HG03354 (cell line): Measurements from ENCODE around the gene FMNL1.

ENCODE experiments used
- ATAC-seq: cut with Tn5 transposase; IDR thresholded peaks from one replicate; pipeline ENCODE4 v1.9.1; 2021; ENCODE audit warnings: mild to moderate bottlenecking; ENCODE audit not compliant: unreplicated experiment, poor library complexity, severe bottlenecking

Gene FMNL1

DNA sequence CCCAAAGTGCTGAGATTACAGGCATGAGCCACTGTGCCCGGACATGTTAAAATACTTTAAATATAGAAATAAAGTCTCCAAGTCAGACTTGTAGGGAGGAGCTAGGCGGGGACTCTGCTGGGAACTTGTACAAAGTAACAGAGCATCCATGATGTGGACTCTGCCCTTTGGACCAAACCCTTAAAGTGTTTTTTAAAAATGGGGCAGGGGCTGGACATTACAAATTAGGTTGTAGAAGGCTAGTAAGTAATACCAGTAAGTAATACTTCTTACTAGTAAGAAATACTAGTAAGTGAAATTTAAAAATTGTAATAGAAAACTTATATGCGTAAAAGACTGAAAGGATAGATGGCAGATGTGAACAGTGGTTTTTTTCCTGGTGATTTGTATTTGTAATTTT, 49.9 kb downstream of the FMNL1 start:
- ATAC-seq: no peak

DNA sequence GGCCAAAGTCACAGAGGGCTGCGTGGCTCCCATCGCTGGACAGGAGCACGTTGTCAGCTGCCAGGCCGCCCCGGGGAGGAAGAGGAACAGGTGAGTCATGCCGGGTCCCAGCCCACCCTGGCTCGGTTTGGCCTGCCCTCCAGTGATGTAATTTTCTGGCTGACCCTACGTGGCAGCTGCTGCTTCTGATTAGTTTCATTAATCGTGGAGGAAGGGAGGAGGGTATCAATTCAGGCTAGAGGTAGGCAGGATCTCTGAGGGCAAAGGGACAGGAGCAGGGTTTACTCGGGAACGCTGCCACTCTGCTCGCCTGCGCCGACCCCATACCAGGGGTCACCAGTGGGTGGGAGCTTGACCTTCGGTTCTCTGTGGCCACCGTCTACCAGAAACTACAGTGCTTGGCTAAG, 51.9 kb downstream of the FMNL1 start:
- no peak for ATAC-seq

DNA sequence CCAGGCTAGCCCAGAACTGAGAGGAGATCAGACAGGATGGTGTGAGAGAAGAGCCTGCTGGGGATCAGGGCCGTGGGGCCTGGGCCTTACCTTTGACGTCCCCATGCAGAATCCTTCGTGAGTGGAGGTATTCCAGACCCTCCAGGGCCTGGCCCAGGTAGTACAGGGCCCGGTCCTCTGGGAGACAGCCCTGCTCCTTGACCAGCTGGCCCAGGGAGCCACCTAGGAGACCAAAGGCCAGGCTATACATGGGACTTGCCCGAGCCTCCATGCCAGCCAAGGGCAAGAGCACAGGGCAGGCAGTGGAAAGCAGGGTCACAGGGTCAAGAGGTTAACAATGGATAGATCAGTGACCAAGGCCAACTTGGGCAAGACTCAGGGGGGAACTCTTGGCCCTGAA, 52.3 kb downstream of the FMNL1 start:
- no peak for ATAC-seq

DNA sequence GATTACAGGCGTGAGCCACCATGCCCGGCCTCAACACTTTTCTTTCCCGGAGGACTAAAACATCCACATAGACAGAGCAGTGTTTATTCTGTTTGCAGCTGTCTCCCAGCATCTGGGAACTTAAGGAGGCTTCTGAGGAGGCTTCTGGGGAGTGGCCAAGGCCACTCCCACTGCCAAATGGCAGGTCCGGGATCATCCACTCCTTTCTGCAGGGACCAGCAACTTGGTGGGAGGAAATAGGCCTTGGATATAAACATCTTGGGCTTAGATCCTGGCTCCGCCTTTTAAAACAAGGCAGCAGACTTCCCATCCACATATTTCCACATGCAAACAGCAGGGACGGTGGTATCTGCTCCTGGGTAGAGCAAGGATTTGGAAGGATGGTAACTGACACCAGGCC, 54.3 kb downstream of the FMNL1 start:
- ATAC-seq: no peak

DNA sequence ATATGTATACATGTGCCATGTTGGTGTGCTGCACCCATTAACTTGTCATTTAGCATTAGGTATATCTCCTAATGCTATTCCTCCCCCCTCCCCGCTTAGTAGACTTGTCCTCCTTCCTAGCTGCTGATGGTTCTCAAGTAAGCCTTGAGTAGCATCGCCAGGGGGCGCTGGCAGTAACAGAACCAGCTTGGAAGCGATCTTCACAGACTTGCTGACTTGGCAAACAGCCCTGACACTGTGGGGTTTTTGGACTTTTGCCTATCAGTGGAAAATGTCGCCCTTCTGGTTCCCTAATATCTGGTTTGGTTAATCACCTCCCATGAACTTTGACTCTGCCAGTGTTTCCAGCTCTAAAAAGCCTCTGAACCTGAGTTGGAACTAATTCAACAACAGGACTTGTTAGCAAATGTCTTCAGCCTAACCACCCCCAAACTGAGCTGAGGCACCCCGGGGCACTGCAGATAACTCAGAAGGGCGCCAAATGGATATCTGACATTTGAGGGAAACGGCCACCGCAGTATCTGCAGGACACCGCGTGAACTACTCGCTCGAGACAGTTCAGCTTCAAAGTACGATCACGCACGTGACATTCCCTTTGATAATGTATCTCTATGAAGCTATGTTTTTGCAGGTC, 55.6 kb downstream of the FMNL1 start:
- no peak for ATAC-seq

DNA sequence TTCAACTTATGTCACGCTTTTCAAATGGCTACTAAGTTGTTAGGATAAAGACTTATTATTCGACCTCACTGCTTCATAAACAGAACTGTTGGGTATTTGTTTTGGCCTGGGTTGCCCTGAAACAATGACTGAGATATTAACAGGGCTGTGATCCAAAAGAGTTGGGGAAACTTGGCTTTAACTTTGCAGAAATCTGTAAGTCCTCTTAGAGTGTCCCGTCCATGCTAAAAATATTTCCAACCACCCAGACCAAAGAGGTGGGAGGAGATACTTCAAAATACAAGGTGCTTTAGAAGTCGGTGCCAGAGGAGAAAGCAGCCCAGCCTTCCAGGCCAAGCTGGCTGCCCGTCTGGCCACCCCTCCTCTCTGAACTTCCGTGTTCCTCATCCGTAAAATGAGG, 56.3 kb downstream of the FMNL1 start:
- no peak for ATAC-seq

DNA sequence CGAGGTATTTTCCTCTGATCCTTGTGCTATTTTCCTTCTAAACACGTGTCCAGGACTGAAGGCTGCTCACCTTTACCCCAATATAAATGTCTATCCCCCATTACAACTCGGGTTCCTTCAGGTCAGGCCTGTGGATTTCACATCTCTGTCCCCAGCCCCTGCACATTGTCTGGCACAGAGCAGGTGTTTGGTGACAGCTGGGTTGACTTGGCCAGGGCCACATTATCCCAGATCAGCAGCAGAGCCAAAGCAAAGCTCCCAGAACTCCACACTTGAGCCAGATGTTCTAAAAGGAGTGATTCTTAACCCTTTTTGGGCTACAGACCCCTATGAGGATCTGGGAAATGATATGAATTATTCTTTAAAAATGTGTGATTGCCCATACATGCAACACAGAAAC, 58.2 kb downstream of the FMNL1 start:
- ATAC-seq: no peak

DNA sequence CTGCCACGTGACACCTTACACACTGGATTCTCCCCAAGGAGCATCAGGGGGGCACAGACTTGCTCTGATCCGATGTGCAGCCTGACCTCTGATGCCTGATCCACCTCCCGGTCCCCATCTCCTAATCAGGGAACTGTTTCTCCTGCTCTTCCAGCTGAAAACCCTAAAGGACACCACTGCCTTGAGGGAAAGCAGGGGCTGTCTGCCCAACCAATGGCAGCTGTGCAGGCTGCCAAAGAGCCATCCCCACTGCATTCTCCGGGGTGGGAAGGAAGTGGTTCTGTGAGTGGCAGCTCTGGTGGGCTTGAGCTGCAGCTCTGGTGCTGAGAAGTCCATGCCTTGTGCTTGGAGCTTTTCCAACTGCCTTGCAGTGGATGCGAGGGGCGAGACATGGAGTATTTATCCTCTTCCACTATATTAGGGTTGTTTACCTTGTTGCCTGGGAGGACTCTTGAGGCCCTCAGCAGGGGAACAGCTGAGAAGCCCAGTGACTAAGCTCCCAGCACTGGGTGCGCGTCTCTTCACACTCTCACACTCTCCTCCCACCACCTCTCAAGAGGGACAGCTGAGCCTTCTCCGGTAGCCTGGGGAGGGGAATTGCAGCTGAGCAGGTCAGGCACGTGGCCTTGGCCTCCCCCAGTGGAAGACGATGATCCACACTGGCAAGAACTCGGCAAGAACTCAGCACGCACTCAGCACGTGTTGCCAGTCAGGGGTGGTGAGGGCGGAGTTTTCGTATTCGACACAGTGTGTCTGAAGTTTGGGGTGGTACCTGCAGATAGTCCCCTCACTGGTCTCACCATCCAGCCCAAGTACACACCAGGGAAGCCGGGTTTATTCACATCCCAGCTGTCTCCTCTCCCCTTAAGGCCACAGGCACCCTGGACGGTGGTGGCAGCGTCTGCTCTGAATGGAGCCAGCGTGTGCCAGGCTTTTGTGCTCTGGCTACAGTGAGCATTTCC, 61.3 kb downstream of the FMNL1 start:
- ATAC-seq: no peak

DNA sequence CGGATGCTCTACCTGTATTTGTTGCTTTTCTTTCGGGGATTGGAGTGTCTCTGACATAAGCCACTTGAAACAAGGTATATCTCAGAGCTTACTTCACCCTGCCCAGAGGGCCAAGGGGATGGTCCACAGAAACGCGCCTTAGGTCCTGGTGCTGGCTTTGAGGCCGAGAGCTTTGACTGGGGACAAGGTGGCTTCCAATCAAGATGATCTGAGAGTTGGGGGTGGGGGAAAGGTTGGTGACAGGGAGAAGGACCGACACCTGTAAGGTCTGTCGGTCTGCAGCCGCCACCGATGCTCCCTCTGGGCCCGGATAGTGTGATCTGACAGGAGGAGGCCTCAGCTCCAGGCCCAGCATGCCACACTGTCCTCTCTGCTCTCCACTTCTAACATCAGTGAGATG, 62.0 kb downstream of the FMNL1 start:
- ATAC-seq: no peak

DNA sequence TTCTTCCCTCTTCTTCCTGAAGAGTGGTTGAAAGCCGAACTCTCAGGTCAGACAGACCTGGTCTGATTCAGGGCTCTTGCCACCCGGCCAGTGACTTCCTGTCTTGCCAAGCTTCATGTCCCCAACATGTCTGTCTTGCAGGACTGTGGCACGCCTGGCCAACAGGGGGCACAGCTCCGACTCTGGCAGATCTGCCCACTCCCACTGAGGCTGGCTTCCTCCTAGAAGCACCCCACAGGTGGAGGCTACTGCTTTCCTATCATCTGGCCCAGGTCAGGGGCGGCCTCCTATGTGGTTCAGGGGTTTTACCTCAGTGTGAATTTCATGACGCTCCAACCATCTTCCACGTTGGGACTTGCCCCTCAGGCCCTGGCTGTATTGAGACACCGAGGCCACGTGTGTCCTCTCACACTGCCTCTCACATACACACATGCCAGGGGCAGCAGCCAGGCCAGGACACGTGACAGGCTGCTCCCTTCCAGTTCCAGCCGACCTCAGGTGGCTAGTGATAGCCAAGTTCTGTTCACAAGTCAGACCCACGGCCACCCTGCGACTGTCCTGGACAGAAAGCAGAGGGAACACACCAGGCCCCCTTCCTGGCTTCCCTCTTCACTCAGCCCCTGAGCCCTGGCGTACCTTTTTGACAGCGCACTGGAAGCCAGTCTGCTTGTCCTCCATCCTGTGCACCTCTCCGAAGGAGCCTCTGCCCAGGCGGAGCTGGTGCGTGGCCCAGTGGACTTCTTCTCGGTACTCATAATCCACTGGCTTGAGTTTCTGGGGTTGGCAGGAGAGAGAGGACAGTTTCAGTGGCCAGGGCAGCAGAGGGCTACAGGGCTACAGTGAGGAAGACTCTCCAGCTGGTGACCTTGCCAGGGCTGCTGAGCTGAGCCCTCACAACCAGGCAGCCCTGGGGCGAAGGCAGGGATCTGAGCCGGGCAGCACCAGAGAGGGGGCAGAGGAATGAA, 62.8 kb downstream of the FMNL1 start:
- ATAC-seq: no peak

DNA sequence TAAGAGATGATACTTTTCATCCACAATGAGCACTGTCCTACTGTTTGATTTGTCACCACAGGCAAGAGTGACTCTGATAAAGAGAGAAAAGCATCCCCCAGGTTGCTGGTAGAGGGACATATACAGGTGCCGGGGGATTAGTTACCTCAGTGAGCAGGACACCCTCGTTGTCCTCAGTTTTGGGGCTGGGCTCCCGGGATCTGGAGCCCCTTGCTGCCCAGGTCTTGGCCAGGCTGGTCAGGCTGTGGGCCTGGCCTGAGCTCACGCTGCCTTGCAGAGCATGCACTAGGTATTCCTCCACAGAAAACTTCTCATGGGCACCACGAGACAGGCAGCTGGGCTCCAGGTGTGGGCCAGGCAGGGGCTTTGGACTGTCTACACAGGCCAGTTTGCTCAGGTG, 64.6 kb downstream of the FMNL1 start:
- no peak for ATAC-seq

DNA sequence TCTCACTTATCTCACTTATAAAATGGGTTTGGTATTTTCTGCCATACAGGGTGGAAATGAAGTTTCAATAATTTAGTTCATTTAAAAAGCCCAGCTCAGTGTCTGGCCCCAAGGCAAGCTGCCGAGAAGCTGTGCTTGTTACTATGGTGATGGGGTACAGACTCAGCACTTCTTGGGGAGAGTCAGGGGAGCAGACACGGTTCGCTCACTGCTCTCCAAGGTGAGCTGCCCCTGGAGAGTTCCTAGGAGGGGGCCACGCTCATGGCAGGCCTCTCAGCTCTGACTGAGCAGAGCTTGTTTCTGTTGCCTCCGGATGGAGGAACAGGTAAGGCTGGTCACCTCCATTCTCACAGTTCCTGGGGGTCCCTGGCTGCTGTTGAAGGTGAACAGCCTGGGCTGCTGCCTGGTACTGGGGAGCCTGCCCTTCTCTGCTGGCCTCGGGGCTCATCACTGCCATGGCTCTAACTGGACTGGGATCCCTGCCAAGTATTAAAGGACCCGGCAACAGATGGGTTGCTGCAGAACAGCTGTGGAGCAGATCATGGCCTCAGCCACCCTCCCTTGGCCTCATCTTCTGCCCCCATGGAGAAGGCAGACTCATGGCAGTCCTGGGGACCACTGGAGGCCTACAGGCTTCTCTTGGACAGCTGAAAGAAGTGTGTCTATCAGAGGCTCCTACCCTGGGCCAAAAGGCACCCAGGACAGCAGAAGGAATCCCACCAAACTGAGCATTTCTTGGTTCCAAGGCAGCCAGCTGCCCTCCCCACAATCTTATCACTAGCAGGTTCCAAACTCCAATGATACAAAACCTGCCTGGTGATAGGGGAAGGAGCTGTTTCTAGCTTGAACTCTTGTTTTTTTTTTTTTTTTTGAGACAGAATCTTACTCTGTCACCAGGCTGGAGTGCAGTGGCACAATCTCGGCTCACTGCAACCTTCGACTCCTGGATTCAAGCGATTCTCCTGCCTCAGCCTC, 66.1 kb downstream of the FMNL1 start:
- ATAC-seq: no peak

DNA sequence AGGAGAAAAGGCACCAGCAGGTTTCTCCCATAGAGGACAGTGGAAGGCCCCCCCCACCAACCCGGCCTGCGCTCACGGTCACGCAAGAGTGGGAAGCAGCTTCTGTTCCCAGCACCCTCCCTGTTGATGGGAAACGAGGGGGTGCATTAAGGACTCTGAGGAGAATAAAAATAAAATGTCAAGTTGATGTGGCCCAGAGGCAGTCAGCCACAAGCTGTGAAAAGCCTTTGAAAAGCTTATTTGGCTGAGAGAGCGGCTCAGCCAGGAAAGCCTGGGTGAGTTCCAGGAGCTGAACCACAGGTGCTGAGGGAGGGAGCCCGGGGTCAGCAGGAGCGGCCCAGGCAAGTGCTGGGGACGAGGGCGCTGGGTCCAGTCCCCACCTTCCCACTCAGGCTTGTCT, 67.1 kb downstream of the FMNL1 start:
- no peak for ATAC-seq

DNA sequence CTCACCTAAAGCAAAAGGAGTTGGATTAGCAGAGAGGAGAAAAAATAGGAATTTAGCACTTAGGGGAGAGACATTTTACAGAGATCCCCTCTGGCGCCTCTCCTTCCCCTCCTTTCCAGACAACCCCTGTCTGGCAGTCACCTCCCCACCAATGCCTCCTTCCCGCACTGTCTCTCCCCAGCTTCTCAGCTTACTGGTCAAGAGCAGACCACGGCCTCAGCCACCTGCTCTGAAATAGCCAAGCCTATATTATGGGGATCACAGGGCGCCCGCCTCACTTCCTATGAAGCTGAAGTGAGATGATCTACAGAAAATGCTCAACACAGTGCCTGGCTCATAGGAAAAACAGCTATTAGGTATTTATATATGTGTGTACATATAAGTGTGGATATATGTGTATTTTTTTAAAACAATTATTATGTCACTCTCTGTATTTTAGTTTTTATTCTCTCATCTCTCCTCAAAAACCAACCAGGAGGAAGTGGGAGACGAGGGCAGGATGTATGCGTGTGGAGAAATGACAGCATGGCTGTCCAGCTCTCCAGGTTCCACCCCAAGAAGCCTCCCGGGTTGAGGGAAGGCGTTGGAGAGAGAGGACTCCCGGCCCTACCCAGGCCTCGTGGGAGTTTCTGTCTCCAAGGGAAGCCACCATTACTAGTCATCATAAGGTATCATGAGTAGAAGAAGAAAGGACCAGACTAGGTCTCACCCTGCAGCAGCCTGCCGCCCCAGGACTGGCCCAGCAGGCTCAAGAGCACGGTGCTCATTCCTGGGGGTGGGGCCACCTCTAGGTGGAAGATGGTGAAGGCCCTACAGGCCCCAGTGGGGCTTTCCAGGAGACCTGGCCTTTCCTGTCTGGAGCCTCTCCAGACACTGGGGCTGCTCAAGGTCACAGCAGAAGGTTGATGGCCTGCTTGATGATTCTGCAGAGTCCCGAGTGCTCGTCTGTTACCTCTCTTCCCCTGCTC, 67.9 kb downstream of the FMNL1 start:
- no peak for ATAC-seq

DNA sequence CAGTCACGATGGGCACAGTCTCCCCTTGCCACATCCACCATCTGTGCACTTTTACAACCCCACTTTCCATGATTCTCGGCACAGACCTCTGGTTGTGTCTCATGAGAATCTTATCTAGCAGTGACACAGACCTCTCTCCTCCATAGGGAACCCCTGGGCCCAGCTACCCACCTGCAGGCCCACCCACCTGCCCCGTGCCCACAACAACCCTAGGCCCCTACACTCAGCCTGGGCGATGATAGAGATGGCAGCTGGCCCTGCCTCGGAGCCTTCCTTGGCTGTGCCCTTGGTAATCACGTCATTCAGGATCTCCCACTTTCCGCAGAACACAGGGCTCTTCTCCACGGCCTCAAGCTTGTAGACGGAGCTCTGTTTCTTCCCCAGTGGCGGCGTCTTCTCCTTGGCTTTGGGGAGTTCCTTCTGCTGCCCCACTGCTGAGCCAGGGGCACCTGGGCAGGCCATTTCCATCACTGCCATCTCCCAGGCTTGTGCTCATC, 68.6 kb downstream of the FMNL1 start:
- no peak for ATAC-seq

DNA sequence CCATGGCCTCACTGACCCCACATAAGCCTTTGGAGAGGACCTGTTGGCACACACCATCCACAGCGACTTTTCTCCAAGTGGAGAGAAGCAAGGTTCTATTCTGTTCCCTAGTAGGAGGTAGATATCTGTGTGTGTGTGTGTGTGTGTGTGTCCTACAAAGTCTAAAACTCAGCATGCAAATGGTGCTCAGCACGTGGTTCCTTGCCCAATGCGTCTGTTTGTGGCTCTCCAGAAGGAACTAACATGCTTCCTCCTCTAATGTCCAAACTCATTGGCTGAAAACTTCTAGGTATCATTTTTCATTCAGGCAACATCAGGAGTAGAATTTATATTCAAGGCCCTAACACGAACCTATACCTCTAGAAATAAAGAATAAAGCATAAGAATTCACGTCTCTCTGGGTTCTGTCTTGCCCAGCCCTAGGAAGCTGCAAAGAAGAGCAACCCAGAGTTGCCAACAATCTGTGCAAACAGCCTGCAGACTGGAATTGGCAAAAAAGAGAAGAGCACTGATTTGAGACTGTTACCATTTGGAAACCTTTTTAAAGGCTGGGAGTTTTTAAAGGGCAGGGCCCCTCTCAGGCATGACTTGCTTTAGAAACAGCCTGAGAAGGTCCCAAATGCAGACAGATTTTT, 69.6 kb downstream of the FMNL1 start:
- ATAC-seq: no peak

DNA sequence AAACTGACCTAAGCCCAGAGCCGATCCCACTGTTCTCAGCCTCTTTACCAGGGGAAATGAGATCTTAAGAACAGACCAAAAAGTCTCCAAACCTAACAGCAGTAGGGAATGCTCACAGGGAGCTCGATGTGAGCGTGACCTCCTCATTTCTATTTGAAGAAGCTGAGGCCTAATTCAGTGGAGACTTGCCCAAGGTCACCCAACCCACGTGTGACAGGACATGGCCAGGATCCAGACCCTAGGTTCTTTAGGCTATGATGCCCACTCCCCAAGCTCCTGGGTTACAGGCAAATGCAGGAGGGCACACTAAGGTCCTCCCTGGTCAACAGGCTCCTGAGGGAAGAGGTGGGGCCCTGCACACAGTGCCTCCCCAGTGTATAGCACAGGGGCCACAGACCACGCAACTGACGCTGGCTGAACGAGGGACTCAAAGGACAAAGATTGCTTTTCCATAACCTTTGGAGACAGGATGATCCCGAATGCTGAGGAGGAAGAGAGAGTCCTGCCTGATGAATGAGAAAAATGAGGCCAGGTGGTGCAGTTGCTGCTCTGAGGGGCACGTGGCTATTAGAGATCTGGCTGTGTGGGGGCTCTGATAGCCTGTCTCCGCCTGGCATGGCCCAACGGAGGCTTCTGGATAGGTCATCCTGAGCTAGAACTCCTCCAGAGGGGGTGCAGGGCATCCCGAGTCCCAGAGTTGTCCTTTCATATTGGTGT, 71.2 kb downstream of the FMNL1 start:
- ATAC-seq: no peak
